Subcutaneous adipose tissue (tissue), 4 donors: ENCODE measurements around the gene MUC2. TPM values are rescaled to one million over a fixed set of nuclear protein-coding genes. Genes with fewer than 3 reads are reported as not detected.

Experiments used
- CTCF ChIP-seq: fragments of 450-650 bp; IDR thresholded peaks from one replicate; pipeline ENCODE4 v1.5.1; 2016; ENCODE audit warnings: low read depth, mild to moderate bottlenecking, control low read depth, antibody characterized with exemption, moderate library complexity
- total RNA-seq, 4 donors: library from RNA; depleted of rRNA; stranded (reverse); fragments of >200 nt; gene quantifications; one replicate each; pipeline ENCODE4 v1.1.0, GENCODE V29; 2016

The MUC2 gene
- total RNA-seq, 4 donors from 2014 or later, result under 0.01 to 1.3 TPM; not detected in 2

- no peak for TF ChIP-seq CTCF
Measured at GRCh38 chr11:1092919-1093318, 18.2 kb downstream of the MUC2 start.

GRCh38 chr11:1099519-1100355, 25.1 kb downstream of the MUC2 start:
- no peak for TF ChIP-seq CTCF

- TF ChIP-seq CTCF, result no peak
Measured at GRCh38 chr11:1100417-1101245, 26.0 kb downstream of the MUC2 start.

- TF ChIP-seq CTCF, result no peak
Measured at GRCh38 chr11:1101318-1102089, 26.8 kb downstream of the MUC2 start.

- no peak for TF ChIP-seq CTCF
Measured at GRCh38 chr11:1102221-1102971, 27.7 kb downstream of the MUC2 start.

GRCh38 chr11:1102996-1103395, 28.3 kb downstream of the MUC2 start:
- TF ChIP-seq CTCF, result no peak
